IMR-90 (cell line): ENCODE data around the gene DNAJC11. TPM values are rescaled to one million over a fixed set of nuclear protein-coding genes. Genes with fewer than 3 reads are reported as not detected.

Experiments used
- ATAC-seq: fragments of 200-7000 bp; cut with Tn5 transposase; 2 replicates; pipeline ENCODE4 v1.9.1; 2020; ENCODE audit warnings: low read depth, mild to moderate bottlenecking, moderate library complexity
- BruUV-seq: library from RNA; stranded (reverse); fragments of 400-500 nt; replicated peaks from 2 replicates; lab custom pipeline; 2021; lab: Mats Ljungman, UMichigan
- CTCF ChIA-PET: fragments of 300-600 bp; formaldehyde crosslinking; extraction: SDS; loops from one replicate; lab custom pipeline; 2021; ENCODE audit warnings: antibody characterized with exemption; lab: Yijun Ruan, JAX
- POLR2A ChIA-PET: fragments of 300-600 bp; sonication (Branson Sonifier 250); formaldehyde crosslinking; loops from one replicate; lab custom pipeline; 2022; ENCODE audit warnings: antibody characterized with exemption; ENCODE audit not compliant: unreplicated experiment; lab: Charles Lee
- DNase-seq: peaks from one replicate; pipeline ENCODE4 v3.0.0; 2013
- H2AFZ ChIP-seq: replicated peaks from 2 replicates; pipeline ENCODE3; 2013; ENCODE audit warnings: low read length, mild to moderate bottlenecking; ENCODE audit not compliant: poor library complexity
- H2AK5ac ChIP-seq: 2 replicates; pipeline ENCODE4 v1.6.1; 2013; ENCODE audit warnings: low read depth, low read length, inconsistent platforms
- H2AK9ac ChIP-seq: replicated peaks from 2 replicates; pipeline ENCODE3; 2013; ENCODE audit warnings: mild to moderate bottlenecking, low read depth, low read length, moderate library complexity; ENCODE audit not compliant: poor library complexity
- H2BK120ac ChIP-seq: 2 replicates; pipeline ENCODE4 v1.6.1; 2013; ENCODE audit warnings: low read depth, low read length, inconsistent platforms
- H2BK15ac ChIP-seq: 3 replicates; pipeline ENCODE4 v1.6.1; 2013; ENCODE audit warnings: low read depth, low read length, inconsistent platforms
- H2BK20ac ChIP-seq: 2 replicates; pipeline ENCODE4 v1.6.1; 2013; ENCODE audit warnings: low read depth, mild to moderate bottlenecking, inconsistent platforms, low read length, moderate library complexity
- H2BK5ac ChIP-seq: 2 replicates; pipeline ENCODE4 v1.6.1; 2013; ENCODE audit warnings: mild to moderate bottlenecking, low read depth, low read length, inconsistent platforms; ENCODE audit not compliant: poor library complexity, severe bottlenecking
- H3K14ac ChIP-seq: replicated peaks from 2 replicates; pipeline ENCODE4 v1.6.1; 2013; ENCODE audit warnings: low read depth, low read length, inconsistent platforms
- H3K18ac ChIP-seq: 2 replicates; pipeline ENCODE4 v1.6.1; 2013; ENCODE audit warnings: low read depth, low read length, control low read depth
- H3K23ac ChIP-seq: 2 replicates; pipeline ENCODE4 v1.6.1; 2013; ENCODE audit warnings: low read depth, low read length, inconsistent platforms
- H3K27ac ChIP-seq: 2 replicates; pipeline ENCODE4 v1.5.1; 2013; ENCODE audit warnings: mild to moderate bottlenecking, control low read depth, low read length; ENCODE audit not compliant: insufficient read depth
- H3K27me3 ChIP-seq: 2 replicates; pipeline ENCODE4 v1.6.1; 2013; ENCODE audit warnings: low read length; ENCODE audit not compliant: control insufficient read depth, insufficient read depth
- H3K36me3 ChIP-seq: 2 replicates; pipeline ENCODE4 v1.6.1; 2013; ENCODE audit warnings: low read length, mixed read lengths; ENCODE audit not compliant: control insufficient read depth, insufficient read depth
- H3K4ac ChIP-seq: 2 replicates; pipeline ENCODE4 v1.6.1; 2013; ENCODE audit warnings: low read depth, low read length, inconsistent platforms
- H3K4me1 ChIP-seq: 2 replicates; pipeline ENCODE4 v1.6.1; 2013; ENCODE audit warnings: low read length, mixed read lengths; ENCODE audit not compliant: control insufficient read depth, insufficient read depth
- H3K4me2 ChIP-seq: 2 replicates; pipeline ENCODE4 v1.6.1; 2013; ENCODE audit warnings: low read depth, mild to moderate bottlenecking, control low read depth, low read length, moderate library complexity
- H3K4me3 ChIP-seq: 2 replicates; pipeline ENCODE4 v1.5.1; 2013; ENCODE audit warnings: low read depth, mild to moderate bottlenecking, control low read depth, low read length, moderate library complexity; ENCODE audit not compliant: insufficient read depth
- H3K56ac ChIP-seq: 2 replicates; pipeline ENCODE4 v1.6.1; 2013; ENCODE audit warnings: low read length, inconsistent platforms; ENCODE audit not compliant: insufficient read depth; ENCODE audit errors: extremely low read depth
- H3K79me1 ChIP-seq, 2 experiments: 2 replicates each; pipeline ENCODE4 v1.6.1; 2013; ENCODE audit warnings: low read length in 2 of 2, inconsistent platforms in 1 of 2, low read depth in 1 of 2
- H3K9ac ChIP-seq: 2 replicates; pipeline ENCODE4 v1.6.1; 2013; ENCODE audit warnings: low read depth, low read length, control low read depth
- H3K9me1 ChIP-seq: 2 replicates; pipeline ENCODE4 v1.6.1; 2013; ENCODE audit warnings: low read length, inconsistent platforms; ENCODE audit not compliant: insufficient read depth
- H3K9me3 ChIP-seq: 2 replicates; pipeline ENCODE4 v1.6.1; 2013; ENCODE audit warnings: low read length; ENCODE audit not compliant: control insufficient read depth, insufficient read depth
- H4K20me1 ChIP-seq: 2 replicates; pipeline ENCODE4 v1.6.1; 2013; ENCODE audit warnings: low read length, inconsistent platforms; ENCODE audit not compliant: insufficient read depth
- H4K5ac ChIP-seq: 2 replicates; pipeline ENCODE4 v1.6.1; 2013; ENCODE audit warnings: mild to moderate bottlenecking, low read depth, low read length, control low read depth
- H4K8ac ChIP-seq, 2 experiments: 2 replicates each; pipeline ENCODE4 v1.6.1; 2013; ENCODE audit warnings: low read depth in 2 of 2, low read length in 2 of 2, control low read depth in 1 of 2, inconsistent platforms in 1 of 2
- H4K91ac ChIP-seq: 2 replicates; pipeline ENCODE4 v1.6.1; 2013; ENCODE audit warnings: low read depth, low read length, inconsistent platforms; ENCODE audit not compliant: insufficient read depth
- CHD1 ChIP-seq: IDR thresholded peaks from 2 replicates; pipeline ENCODE4 v1.6.1; 2012; ENCODE audit warnings: low read depth, low read length, improper control_type of control experiment
- CTCF ChIP-seq: conservative IDR thresholded peaks from 2 replicates; pipeline ENCODE4 v1.5.1; 2012; ENCODE audit warnings: mild to moderate bottlenecking, low read depth, low read length, improper control_type of control experiment
- FOS ChIP-seq: fragments of 150-350 bp; IDR thresholded peaks from 2 replicates; pipeline ENCODE4 v1.6.1; 2016; ENCODE audit warnings: low read depth, low read length
- RAD21 ChIP-seq: IDR thresholded peaks from 2 replicates; pipeline ENCODE4 v1.6.1; 2012; ENCODE audit warnings: low read length, improper control_type of control experiment
- RFX5 ChIP-seq: IDR thresholded peaks from 2 replicates; pipeline ENCODE4 v1.8.0; 2012; ENCODE audit warnings: low read depth, mild to moderate bottlenecking, low read length, moderate library complexity
- SMC3 ChIP-seq: fragments of 150-350 bp; IDR thresholded peaks from 2 replicates; pipeline ENCODE4 v1.6.1; 2016; ENCODE audit warnings: low read depth, mild to moderate bottlenecking, antibody characterized with exemption, low read length, moderate library complexity
- WGBS, 2 experiments: methylation state at CpG; one replicate each; pipeline versions ENCODE4 v1.1.5 to v1.1.7; 2013; ENCODE audit warnings: missing lambda C conversion rate in 2 of 2; ENCODE audit not compliant: insufficient read length in 1 of 2; ENCODE audit errors: extremely low coverage in 2 of 2; 5-methylcytosine and 5-hydroxymethylcytosine counted together
- dilution Hi-C: fragments of 300-500 bp; cut with HindIII; formaldehyde crosslinking; loops from one replicate; pipeline ENCODE4 v1.14.3; 2018; ENCODE audit warnings: low sequenced_read_pairs; ENCODE audit not compliant: unreplicated experiment
- in situ Hi-C: fragments of 300-500 bp; cut with MboI; formaldehyde crosslinking; loops from 3 replicates; pipeline ENCODE4 v1.14.3; 2019; ENCODE audit warnings: low sequenced_read_pairs, inconsistent platforms, mixed read lengths
- intact Hi-C: fragments of 100-400 bp; cut with micrococcal nuclease; formaldehyde crosslinking; loops from 2 replicates; pipeline ENCODE4 v1.10.0; 2022
- polyA plus RNA-seq, 3 experiments: library from polyadenylated mRNA; depleted of rRNA; stranded (reverse); fragments of >200 nt; gene quantifications; 2 replicates each; pipeline ENCODE4 v1.2.3, GENCODE V29; 2012; ENCODE audit warnings: low replicate concordance in 1 of 3
- total RNA-seq: library from RNA; depleted of rRNA; stranded (reverse); fragments of >200 nt; gene quantifications from 2 replicates; pipeline ENCODE4 v1.2.3, GENCODE V29; 2012

Gene DNAJC11
- total and polyA plus RNA-seq, 2 of the 4 experiments (the other 2 are of a cell fraction): 38.7 to 48.5 TPM

GRCh38 chr1:6727535-6727934, 25.9 kb upstream of the DNAJC11 start:
- Histone ChIP-seq H2BK20ac (no peak overlapping the region), H4K91ac (no peak overlapping the region), H2BK5ac (no peak overlapping the region), H3K14ac (no peak overlapping the region), H3K4me1 (peaks cover 9% of the 10 kb centered on the region), H3K9me3 (no peaks in the 10 kb centered on the region), H3K18ac (no peak overlapping the region), H3K23ac (no peak overlapping the region), H4K5ac (no peak overlapping the region), H3K4me2 (no peak overlapping the region), H3K27ac (no peak overlapping the region), H3K27me3 (peaks cover 3% of the 10 kb centered on the region; the same call in 1 of the 2 replicates), H4K8ac (no peak overlapping the region), H3K4me3 (no peak overlapping the region), H4K20me1 (no peaks in the 10 kb centered on the region), H3K79me1 (no peaks in the 10 kb centered on the region), H2AK9ac (no peak overlapping the region), H2BK15ac (no peak overlapping the region), H2AFZ (no peak overlapping the region), H3K9ac (no peak overlapping the region), H3K9me1 (peaks cover 18% of the 10 kb centered on the region; the same call in 1 of the 2 replicates), H2AK5ac (no peak overlapping the region), H3K56ac (no peak overlapping the region), H3K4ac (no peak overlapping the region), H3K36me3 (no peaks in the 10 kb centered on the region), H2BK120ac (no peak overlapping the region)
- dilution Hi-C loops (no loop called here), in situ Hi-C loops (loop anchor here (10.0 kb wide), 1 partner anchor 167 kb away; no protein-coding TSS in a partner anchor), intact Hi-C loops (loop anchor here (10.0 kb wide), 1 partner anchor 307 kb away; no protein-coding TSS in a partner anchor)
- DNase-seq (peak; percentile 54), ATAC-seq (peak; percentile 22; the same call in 1 of the 2 replicates)
- CTCF ChIA-PET: interaction anchor here (0.6 to 1.1 kb wide), 2 partner anchors 9 to 18 kb away, joined by 3 to 4 read pairs; no protein-coding TSS in a partner anchor
- no CpG with 5 or more reads among the region's 6 CpGs for WGBS, 2 experiments
- no TSS peak for BruUV-seq
- POLR2A ChIA-PET: no interaction called here
- TF ChIP-seq CTCF (peak; percentile 79), CHD1 (no peak), RFX5 (no peak), RAD21 (peak; percentile 66), SMC3 (peak; percentile 39; the same call in 1 of the 2 replicates), FOS (no peak)
